CD1c-positive myeloid dendritic cell (primary cell): ENCODE data around the gene DEPP1.

Source experiments
- DNase-seq: peaks from one replicate; pipeline ENCODE4 v3.0.0-alpha.2; 2016; ENCODE audit errors: extremely low spot score

The DEPP1 gene

GRCh38 chr10:44968091-44968490 lies 10.5 kb downstream of the DEPP1 start:
- peak; percentile 96 for DNase-seq

GRCh38 chr10:44967616-44968015 lies 11.0 kb downstream of the DEPP1 start:
- DNase-seq = peak; percentile 66

GRCh38 chr10:44966816-44967509 lies 11.6 kb downstream of the DEPP1 start:
- DNase-seq = no peak

- DNase-seq = peak; percentile 64
These were observed 12.3 kb downstream of the DEPP1 start for GRCh38 chr10:44966129-44966815.

GRCh38 chr10:44965651-44966097 lies 12.9 kb downstream of the DEPP1 start:
- DNase-seq = no peak

- DNase-seq = no peak
These were observed 13.5 kb downstream of the DEPP1 start for GRCh38 chr10:44965104-44965503.

GRCh38 chr10:44963772-44964633 lies 14.6 kb downstream of the DEPP1 start:
- no peak for DNase-seq

GRCh38 chr10:44962870-44963738 lies 15.5 kb downstream of the DEPP1 start:
- DNase-seq = peak; percentile 68

- no peak for DNase-seq
These were observed 16.5 kb downstream of the DEPP1 start for GRCh38 chr10:44961931-44962750.

- no peak for DNase-seq
These were observed 17.4 kb downstream of the DEPP1 start for GRCh38 chr10:44961230-44961571.

GRCh38 chr10:44960482-44961229 lies 18.0 kb downstream of the DEPP1 start:
- DNase-seq = no peak

- DNase-seq = no peak
These were observed 18.5 kb downstream of the DEPP1 start for GRCh38 chr10:44960088-44960460.

GRCh38 chr10:44959247-44960087 lies 19.1 kb downstream of the DEPP1 start, which contains the start of gene RASSF4:
Gene RASSF4, plus strand, starts transcription at chr10:44959802. Its CDS starts 10,401 bp downstream, at chr10:44970203.
- peak; percentile 94 for DNase-seq

- peak; percentile 80 for DNase-seq
These were observed 19.7 kb downstream of the DEPP1 start for GRCh38 chr10:44958898-44959246.

GRCh38 chr10:44958196-44958897 lies 20.3 kb downstream of the DEPP1 start:
- DNase-seq = peak; percentile 83

- no peak for DNase-seq
These were observed 21.6 kb downstream of the DEPP1 start for GRCh38 chr10:44956717-44957706.

GRCh38 chr10:44956226-44956625 lies 22.4 kb downstream of the DEPP1 start:
- no peak for DNase-seq
